Endothelial cell of umbilical vein (primary cell): Measurements from ENCODE around the gene ESPNL.

Experiments used
- EZH2 ChIP-seq: IDR thresholded peaks from 2 replicates; pipeline ENCODE4 v1.6.1; 2012; ENCODE audit warnings: borderline replicate concordance, low read depth, mild to moderate bottlenecking, moderate library complexity, low read length, inconsistent platforms; ENCODE audit not compliant: severe bottlenecking
- FOS ChIP-seq: IDR thresholded peaks from 2 replicates; pipeline ENCODE4 v1.6.1; 2011; ENCODE audit warnings: mild to moderate bottlenecking, low read length, moderate library complexity, borderline replicate concordance; ENCODE audit not compliant: insufficient read depth
- GATA2 ChIP-seq: IDR thresholded peaks from 2 replicates; pipeline ENCODE4 v1.7.0; 2011; ENCODE audit warnings: low read depth, mild to moderate bottlenecking, moderate library complexity, mixed read lengths, low read length; ENCODE audit not compliant: insufficient read length, insufficient read depth
- JUN ChIP-seq: IDR thresholded peaks from 2 replicates; pipeline ENCODE4 v1.6.1; 2011; ENCODE audit warnings: borderline replicate concordance, low read depth; ENCODE audit not compliant: insufficient read length, insufficient read depth
- MYC ChIP-seq: IDR thresholded peaks from one replicate; pipeline ENCODE4 v1.6.1; 2011; ENCODE audit warnings: mild to moderate bottlenecking, low read depth, low read length
- POLR2A ChIP-seq: IDR thresholded peaks from 2 replicates; pipeline ENCODE4 v1.6.1; 2012; ENCODE audit warnings: low read depth, mild to moderate bottlenecking, control low read depth, low read length
- POLR2AphosphoS5 ChIP-seq: IDR thresholded peaks from 2 replicates; pipeline ENCODE4 v1.6.1; 2012; ENCODE audit warnings: low read depth, mild to moderate bottlenecking, control low read depth, low read length, moderate library complexity; ENCODE audit not compliant: insufficient read depth
- TF ChIP-seq, protein P1 (sequence below), 2 donors: IDR thresholded peaks; 1 replicate in 1 of 2; 2 replicates in 1 of 2; pipeline ENCODE4 v1.5.1; 2011; ENCODE audit warnings: low read length in 2 of 2, mild to moderate bottlenecking in 2 of 2, moderate library complexity in 2 of 2, control low read depth in 1 of 2, inconsistent platforms in 1 of 2, low read depth in 1 of 2; ENCODE audit not compliant: insufficient read depth in 1 of 2; ENCODE audit errors: extremely low read depth in 1 of 2
- TF ChIP-seq, protein P2 (sequence below): IDR thresholded peaks from 2 replicates; pipeline ENCODE4 v1.6.1; 2011; ENCODE audit not compliant: insufficient read depth, insufficient read length

GRCh38 chr2:238106339-238106697 lies 6.2 kb downstream of the ESPNL start:
- TF ChIP-seq, protein P1, sequence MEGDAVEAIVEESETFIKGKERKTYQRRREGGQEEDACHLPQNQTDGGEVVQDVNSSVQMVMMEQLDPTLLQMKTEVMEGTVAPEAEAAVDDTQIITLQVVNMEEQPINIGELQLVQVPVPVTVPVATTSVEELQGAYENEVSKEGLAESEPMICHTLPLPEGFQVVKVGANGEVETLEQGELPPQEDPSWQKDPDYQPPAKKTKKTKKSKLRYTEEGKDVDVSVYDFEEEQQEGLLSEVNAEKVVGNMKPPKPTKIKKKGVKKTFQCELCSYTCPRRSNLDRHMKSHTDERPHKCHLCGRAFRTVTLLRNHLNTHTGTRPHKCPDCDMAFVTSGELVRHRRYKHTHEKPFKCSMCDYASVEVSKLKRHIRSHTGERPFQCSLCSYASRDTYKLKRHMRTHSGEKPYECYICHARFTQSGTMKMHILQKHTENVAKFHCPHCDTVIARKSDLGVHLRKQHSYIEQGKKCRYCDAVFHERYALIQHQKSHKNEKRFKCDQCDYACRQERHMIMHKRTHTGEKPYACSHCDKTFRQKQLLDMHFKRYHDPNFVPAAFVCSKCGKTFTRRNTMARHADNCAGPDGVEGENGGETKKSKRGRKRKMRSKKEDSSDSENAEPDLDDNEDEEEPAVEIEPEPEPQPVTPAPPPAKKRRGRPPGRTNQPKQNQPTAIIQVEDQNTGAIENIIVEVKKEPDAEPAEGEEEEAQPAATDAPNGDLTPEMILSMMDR (IDR thresholded peaks at IDR 0.05; ENCODE audit: extremely low read depth in 1 of 2, insufficient read depth in 1 of 2, low read depth in 1 of 2, low read length in 2 of 2): no peak
- no peak for TF ChIP-seq POLR2A
- TF ChIP-seq EZH2: no peak
- no peak for TF ChIP-seq POLR2AphosphoS5
- TF ChIP-seq, protein P2, sequence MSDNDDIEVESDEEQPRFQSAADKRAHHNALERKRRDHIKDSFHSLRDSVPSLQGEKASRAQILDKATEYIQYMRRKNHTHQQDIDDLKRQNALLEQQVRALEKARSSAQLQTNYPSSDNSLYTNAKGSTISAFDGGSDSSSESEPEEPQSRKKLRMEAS: no peak
- no peak for TF ChIP-seq MYC
- TF ChIP-seq JUN: no peak
- no peak for TF ChIP-seq FOS
- no peak for TF ChIP-seq GATA2
